KMS-11 (cell line): ENCODE measurements around the gene GAGE13.
"Not testable (repeated sequence)": the region's sequence is repeated elsewhere in the genome, so short reads cannot be mapped to it uniquely, and the experiment has no call there.

Experiments
- H2AFZ ChIP-seq: fragments of 200-600 bp; sonication (generic); 2 replicates; pipeline ENCODE4 v1.6.1; 2016; ENCODE audit warnings: antibody characterized with exemption, mixed run types, low read depth
- H3K27ac ChIP-seq: fragments of 200-600 bp; sonication (generic); 2 replicates; pipeline ENCODE4 v1.6.1; 2016; ENCODE audit warnings: mild to moderate bottlenecking, mixed run types
- H3K27me3 ChIP-seq: fragments of 200-600 bp; sonication (generic); 2 replicates; pipeline ENCODE4 v1.6.1; 2017; ENCODE audit warnings: mild to moderate bottlenecking, low read depth, mixed run types, moderate library complexity; ENCODE audit not compliant: insufficient read depth
- H3K36me3 ChIP-seq: fragments of 200-600 bp; sonication (generic); 2 replicates; pipeline ENCODE4 v1.6.1; 2017; ENCODE audit warnings: mild to moderate bottlenecking, mixed run types; ENCODE audit not compliant: insufficient read depth
- H3K4me1 ChIP-seq: fragments of 200-600 bp; sonication (generic); 2 replicates; pipeline ENCODE4 v1.6.1; 2016; ENCODE audit warnings: mild to moderate bottlenecking, low read depth, mixed run types; ENCODE audit not compliant: poor library complexity, severe bottlenecking
- H3K4me2 ChIP-seq: fragments of 200-600 bp; sonication (generic); 2 replicates; pipeline ENCODE4 v1.7.0; 2016; ENCODE audit warnings: mild to moderate bottlenecking, mixed run types
- H3K4me3 ChIP-seq: fragments of 200-600 bp; sonication (generic); IDR thresholded peaks from 2 replicates; pipeline ENCODE4 v1.6.1; 2017; ENCODE audit warnings: low read depth, low read length, mixed read lengths; ENCODE audit not compliant: insufficient read depth
- H3K79me2 ChIP-seq: fragments of 200-600 bp; sonication (generic); 2 replicates; pipeline ENCODE4 v1.6.1; 2016; ENCODE audit warnings: low read depth, mixed run types; ENCODE audit not compliant: insufficient read depth
- H3K9ac ChIP-seq: fragments of 200-600 bp; sonication (generic); 2 replicates; pipeline ENCODE4 v1.6.1; 2016; ENCODE audit warnings: mild to moderate bottlenecking, mixed run types
- H4K20me1 ChIP-seq: fragments of 200-600 bp; sonication (generic); 2 replicates; pipeline ENCODE4 v1.6.1; 2016; ENCODE audit warnings: mild to moderate bottlenecking, mixed run types; ENCODE audit not compliant: insufficient read depth

GAGE13 gene

DNA sequence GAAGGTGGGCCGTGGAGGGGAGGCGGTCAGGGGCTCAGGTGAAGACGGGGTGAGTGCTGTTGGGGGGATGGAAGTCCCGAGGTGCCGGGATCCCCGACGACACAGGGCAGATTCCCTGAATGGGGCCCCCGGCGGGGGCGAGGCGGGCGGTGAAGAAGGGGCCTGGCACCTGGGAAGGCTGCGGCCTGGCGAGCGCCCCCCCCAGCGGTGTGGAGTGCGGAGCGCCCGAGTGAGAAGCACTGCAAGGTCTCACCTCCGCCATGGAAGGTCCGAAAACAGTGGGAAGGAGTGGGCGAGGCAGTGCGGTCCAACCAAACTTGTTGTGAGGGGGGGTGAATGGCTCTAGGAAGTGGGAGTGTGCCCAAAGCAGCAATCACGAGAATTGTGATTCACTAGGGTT lies 10.1 kb downstream of the GAGE13 start:
- H4K20me1 ChIP-seq, H3K4me1 ChIP-seq, H3K9ac ChIP-seq, H3K27me3 ChIP-seq, H3K79me2 ChIP-seq, H3K27ac ChIP-seq, H3K4me3 ChIP-seq, H3K4me2 ChIP-seq, H2AFZ ChIP-seq, H3K36me3 ChIP-seq: not testable (repeated sequence)

DNA sequence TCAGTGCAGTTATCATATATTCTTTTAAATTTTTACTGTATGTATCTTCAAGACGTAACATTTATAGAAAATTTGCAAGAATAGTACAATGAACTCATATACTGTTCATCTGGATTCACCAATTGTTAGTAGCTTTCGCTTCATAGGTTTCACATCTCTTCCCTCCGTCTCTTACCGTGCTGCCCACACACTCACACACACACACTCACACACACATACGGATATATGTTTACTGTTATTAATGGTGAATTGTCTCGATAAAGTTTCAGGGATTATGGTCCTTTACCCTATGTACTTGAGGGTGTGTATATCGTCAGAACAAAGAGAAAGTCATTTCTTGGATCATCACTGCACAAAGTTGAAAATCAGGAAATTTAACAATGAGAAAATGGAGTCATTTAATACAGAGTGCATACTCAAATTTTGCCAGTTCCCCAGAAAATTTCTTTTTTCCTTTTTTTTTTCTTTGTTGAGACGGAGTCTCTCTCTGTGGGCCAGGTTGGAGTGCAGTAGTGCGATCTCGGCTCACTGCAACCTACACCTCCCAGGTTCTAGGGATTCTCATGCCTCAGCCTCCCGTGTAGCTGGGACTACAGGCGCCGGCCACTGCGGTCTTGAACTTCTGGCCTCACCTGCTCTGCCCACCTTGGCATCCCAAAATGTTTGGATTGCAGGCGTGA lies 13.3 kb downstream of the GAGE13 start:
- not testable (repeated sequence) for H2AFZ ChIP-seq, H3K79me2 ChIP-seq, H3K36me3 ChIP-seq

DNA sequence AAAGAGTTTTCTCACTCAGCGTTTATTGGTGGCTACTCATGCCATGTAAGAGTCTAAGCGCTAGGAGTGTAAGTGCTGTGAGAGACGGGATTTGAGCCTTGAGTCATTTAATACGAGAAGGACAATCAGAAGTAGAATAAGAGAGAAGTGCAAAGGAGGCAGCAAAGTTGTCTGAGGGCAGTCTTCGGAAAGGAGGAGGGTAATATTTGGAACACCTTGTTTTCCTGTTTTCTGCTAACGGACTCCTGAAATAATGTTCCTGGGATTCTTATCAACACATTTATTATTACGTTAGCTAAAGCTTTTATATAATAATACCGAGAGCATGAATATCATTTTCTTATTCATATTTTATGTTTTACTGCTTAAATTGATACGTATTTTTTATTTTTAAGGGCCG lies 14.0 kb downstream of the GAGE13 start:
- not testable (repeated sequence) for H3K36me3 ChIP-seq, H3K4me1 ChIP-seq, H3K4me3 ChIP-seq, H3K79me2 ChIP-seq, H2AFZ ChIP-seq, H3K4me2 ChIP-seq, H3K27ac ChIP-seq, H3K9ac ChIP-seq, H3K27me3 ChIP-seq, H4K20me1 ChIP-seq

More for the DNA sequence above, 13.3 kb downstream of the GAGE13 start:
- H3K9ac ChIP-seq, H4K20me1 ChIP-seq, H3K27ac ChIP-seq, H3K4me3 ChIP-seq, H3K4me1 ChIP-seq, H3K27me3 ChIP-seq, H3K4me2 ChIP-seq: not testable (repeated sequence)

DNA sequence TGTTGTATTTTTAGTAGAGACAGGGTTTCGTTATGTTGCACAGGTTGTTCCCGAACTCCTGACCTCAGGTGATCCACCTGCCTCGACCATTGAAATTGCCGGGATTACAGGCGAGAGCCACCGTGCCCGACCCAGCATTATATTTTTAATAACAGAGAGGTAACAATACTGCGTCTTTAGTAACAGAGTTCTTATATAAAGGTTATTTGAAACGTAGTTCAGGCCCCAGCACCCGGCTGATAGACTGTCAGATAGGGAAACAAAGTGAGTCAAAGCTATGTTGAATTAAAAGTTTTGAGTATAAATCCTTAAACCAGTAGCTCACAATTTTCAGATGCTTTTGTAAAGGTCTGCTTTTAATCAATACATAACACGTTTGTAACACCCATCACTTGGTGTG lies 14.8 kb downstream of the GAGE13 start:
- H3K27ac ChIP-seq, H3K27me3 ChIP-seq, H4K20me1 ChIP-seq, H3K4me3 ChIP-seq, H2AFZ ChIP-seq, H3K9ac ChIP-seq, H3K79me2 ChIP-seq, H3K36me3 ChIP-seq, H3K4me1 ChIP-seq, H3K4me2 ChIP-seq: not testable (repeated sequence)
